Suprapubic skin (tissue), 4 donors: ENCODE data around the gene CAPNS2. TPM values are rescaled to one million over a fixed set of nuclear protein-coding genes. Genes with fewer than 3 reads are reported as not detected.

Experiments used
- DNase-seq, 2 donors: peaks; one replicate each; pipeline ENCODE4 v3.0.0-alpha.2; 2019; ENCODE audit warnings: low spot score in 2 of 2
- H3K27ac ChIP-seq: fragments of 200-600 bp; sonication (generic); one replicate; pipeline ENCODE4 v1.5.1; 2019
- H3K27me3 ChIP-seq: fragments of 200-600 bp; sonication (generic); one replicate; pipeline ENCODE4 v1.5.1; 2019
- H3K36me3 ChIP-seq: fragments of 200-600 bp; sonication (generic); one replicate; pipeline ENCODE4 v1.5.1; 2019
- H3K4me1 ChIP-seq: fragments of 200-600 bp; sonication (generic); one replicate; pipeline ENCODE4 v1.5.1; 2019
- H3K4me3 ChIP-seq: fragments of 200-600 bp; sonication (generic); one replicate; pipeline ENCODE4 v1.5.1; 2019; ENCODE audit warnings: mild to moderate bottlenecking
- H3K9me3 ChIP-seq: fragments of 200-600 bp; sonication (generic); one replicate; pipeline ENCODE4 v1.5.1; 2019
- EP300 ChIP-seq: sonication (generic); formaldehyde crosslinking; IDR thresholded peaks from one replicate; pipeline ENCODE4 v1.6.1; 2017; ENCODE audit warnings: antibody characterized with exemption
- POLR2A ChIP-seq, 2 donors: fragments of 450-650 bp; IDR thresholded peaks; one replicate each; pipeline ENCODE4 v1.6.1; 2017; ENCODE audit warnings: antibody characterized with exemption in 2 of 2, mild to moderate bottlenecking in 2 of 2, moderate library complexity in 2 of 2
- POLR2AphosphoS5 ChIP-seq, 3 donors: sonication (generic); formaldehyde crosslinking; IDR thresholded peaks; one replicate each; pipeline ENCODE4 v1.6.1; 2017; ENCODE audit warnings: antibody characterized with exemption in 3 of 3
- WGBS: methylation state at CpG from one replicate; pipeline ENCODE4 v1.1.5; 2018; 5-methylcytosine and 5-hydroxymethylcytosine counted together
- total RNA-seq, 4 donors: library from RNA; depleted of rRNA; stranded (reverse); fragments of >200 nt; gene quantifications; one replicate each; pipeline ENCODE4 v1.1.0, GENCODE V29; 2016
- TF ChIP-seq, protein P1 (sequence below), 2 donors: fragments of 200-600 bp in 1 of 2; fragments of 450-650 bp in 1 of 2; sonication (generic) in 1 of 2; IDR thresholded peaks; one replicate each; pipeline ENCODE4 v1.5.1; 2016 to 2019; ENCODE audit warnings: antibody characterized with exemption in 2 of 2, mild to moderate bottlenecking in 1 of 2, moderate library complexity in 1 of 2

CAPNS2 gene
- 100 to 1,000 TPM; 101 to 177 (median 170) TPM for total RNA-seq

DNA sequence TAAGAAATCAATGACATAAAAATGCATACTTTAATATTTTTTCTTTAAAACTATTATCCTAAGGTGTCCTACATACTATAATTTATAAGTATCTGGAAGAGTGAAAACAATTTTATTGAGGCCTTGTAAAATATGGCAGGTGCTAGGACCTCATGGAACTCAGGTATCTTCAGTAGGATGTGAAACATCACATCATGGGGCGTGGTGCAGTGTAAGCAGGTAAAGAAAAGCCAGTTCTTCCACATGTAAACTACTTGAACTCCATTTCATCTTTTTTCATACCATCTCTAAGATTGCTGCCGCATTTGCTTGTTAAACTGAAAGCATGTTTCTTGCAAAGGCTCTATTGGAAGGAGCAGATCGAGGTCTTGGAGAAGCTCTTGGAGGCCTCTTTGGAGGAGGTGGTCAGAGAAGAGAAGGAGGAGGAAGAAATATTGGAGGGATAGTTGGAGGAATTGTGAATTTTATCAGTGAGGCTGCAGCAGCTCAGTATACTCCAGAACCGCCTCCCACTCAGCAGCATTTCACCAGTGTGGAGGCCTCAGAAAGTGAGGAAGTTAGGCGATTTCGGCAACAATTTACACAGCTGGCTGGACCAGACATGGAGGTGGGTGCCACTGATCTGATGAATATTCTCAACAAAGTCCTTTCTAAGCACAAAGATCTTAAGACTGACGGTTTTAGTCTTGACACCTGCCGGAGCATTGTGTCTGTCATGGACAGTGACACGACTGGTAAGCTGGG, at the start of gene CAPNS2:
Gene CAPNS2, plus strand, starts transcription at position 253 of the 744 bp plus-strand sequence. Its CDS starts 73 bp downstream, at position 326.
- Histone ChIP-seq H3K4me1 (peaks cover 35% of the 10 kb centered on the region), H3K4me3 (peak within 1 kb of the TSS; percentile 44), H3K27me3 (no peaks in the 10 kb centered on the region), H3K9me3 (no peaks in the 10 kb centered on the region), H3K27ac (peak within 1 kb of the TSS; percentile 91), H3K36me3 (no peaks in the 10 kb centered on the region)
- no peak for DNase-seq
- TF ChIP-seq, protein P1, sequence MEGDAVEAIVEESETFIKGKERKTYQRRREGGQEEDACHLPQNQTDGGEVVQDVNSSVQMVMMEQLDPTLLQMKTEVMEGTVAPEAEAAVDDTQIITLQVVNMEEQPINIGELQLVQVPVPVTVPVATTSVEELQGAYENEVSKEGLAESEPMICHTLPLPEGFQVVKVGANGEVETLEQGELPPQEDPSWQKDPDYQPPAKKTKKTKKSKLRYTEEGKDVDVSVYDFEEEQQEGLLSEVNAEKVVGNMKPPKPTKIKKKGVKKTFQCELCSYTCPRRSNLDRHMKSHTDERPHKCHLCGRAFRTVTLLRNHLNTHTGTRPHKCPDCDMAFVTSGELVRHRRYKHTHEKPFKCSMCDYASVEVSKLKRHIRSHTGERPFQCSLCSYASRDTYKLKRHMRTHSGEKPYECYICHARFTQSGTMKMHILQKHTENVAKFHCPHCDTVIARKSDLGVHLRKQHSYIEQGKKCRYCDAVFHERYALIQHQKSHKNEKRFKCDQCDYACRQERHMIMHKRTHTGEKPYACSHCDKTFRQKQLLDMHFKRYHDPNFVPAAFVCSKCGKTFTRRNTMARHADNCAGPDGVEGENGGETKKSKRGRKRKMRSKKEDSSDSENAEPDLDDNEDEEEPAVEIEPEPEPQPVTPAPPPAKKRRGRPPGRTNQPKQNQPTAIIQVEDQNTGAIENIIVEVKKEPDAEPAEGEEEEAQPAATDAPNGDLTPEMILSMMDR (IDR thresholded peaks at IDR 0.05): no peak
- TF ChIP-seq EP300: no peak
- TF ChIP-seq POLR2A (IDR thresholded peaks at IDR 0.05): no peak
- WGBS: 52% methylated on average over 9 of the region's 9 CpGs

DNA sequence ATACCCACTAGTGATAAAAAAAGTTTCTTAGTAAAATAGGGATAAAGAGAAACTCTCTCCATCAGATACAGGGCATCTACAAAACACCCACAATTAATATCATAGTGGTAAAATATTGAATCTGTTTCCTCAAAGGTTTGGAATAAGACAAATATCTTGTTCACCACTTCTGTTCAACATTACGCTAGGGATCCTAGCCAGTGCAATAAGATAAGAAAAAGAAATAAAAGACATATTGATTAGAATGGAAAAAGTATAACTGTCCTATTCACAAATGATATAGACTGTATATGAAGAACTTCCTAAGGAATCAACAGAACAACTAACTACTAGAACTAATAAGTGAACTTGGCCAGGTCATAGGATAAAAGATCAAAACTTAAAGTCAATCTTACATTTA, 44.7 kb upstream of the CAPNS2 start:
- 40% methylated on average over 1 of the region's 1 CpG for WGBS
- no peak for DNase-seq
- no peaks in the 10 kb centered on the region for H3K4me1 ChIP-seq

DNA sequence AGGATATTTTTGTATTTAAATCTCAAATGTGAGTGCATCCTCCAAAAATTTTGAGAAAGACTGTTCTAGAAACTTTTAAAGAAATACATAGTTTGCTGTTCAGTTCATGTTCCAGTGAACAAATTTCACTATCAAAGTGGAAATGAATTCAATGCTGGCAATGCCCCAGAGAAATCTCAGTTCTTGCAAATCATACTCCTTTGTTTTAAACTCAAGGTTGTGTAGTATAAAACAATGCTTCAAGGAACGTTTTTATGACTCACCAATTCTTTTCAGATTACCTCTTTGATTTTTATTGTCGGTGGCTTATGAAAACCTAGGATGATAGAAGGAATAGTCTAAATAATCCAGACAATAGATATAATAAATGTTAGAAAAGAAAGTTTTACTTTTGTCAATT, 40.0 kb upstream of the CAPNS2 start:
- Histone ChIP-seq H3K4me3 (no peak overlapping the region), H3K9me3 (peaks cover 11% of the 10 kb centered on the region), H3K36me3 (peaks cover 3% of the 10 kb centered on the region), H3K27me3 (no peaks in the 10 kb centered on the region), H3K4me1 (no peaks in the 10 kb centered on the region), H3K27ac (no peak overlapping the region)
- DNase-seq: no peak
- TF ChIP-seq POLR2A (IDR thresholded peaks at IDR 0.05): no peak
- no peak for TF ChIP-seq POLR2AphosphoS5 (IDR thresholded peaks at IDR 0.05)
- TF ChIP-seq, protein P1 (IDR thresholded peaks at IDR 0.05): no peak
- WGBS: 45% methylated on average over 2 of the region's 2 CpGs

More for the DNA sequence above, 44.7 kb upstream of the CAPNS2 start:
- Histone ChIP-seq H3K27ac (no peak overlapping the region), H3K27me3 (no peaks in the 10 kb centered on the region), H3K4me3 (no peak overlapping the region), H3K9me3 (peaks cover 11% of the 10 kb centered on the region), H3K36me3 (no peaks in the 10 kb centered on the region)
- TF ChIP-seq, protein P1 (IDR thresholded peaks at IDR 0.05): no peak
- TF ChIP-seq POLR2AphosphoS5 (IDR thresholded peaks at IDR 0.05) (no peak), POLR2A (IDR thresholded peaks at IDR 0.05) (no peak), EP300 (no peak)

DNA sequence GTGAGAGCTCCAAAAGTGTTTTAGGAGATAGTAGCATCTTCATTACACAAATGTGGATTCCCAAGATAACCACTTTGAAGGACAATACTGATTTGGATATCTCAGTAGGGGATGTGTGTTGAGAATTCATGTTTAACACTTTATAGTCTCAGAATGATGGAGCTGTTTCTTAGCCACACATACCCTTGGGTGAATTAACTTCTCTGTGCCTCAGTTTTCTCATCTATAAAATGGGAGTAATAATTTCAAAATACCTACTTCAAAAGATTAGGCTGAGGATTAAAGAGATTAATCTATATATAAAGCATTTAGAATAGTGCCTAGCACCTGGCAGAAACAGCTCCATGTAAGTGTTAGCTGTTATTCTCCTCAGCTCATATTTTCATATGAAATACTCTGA, 38.6 kb upstream of the CAPNS2 start:
- no peak overlapping the region for H3K4me3 ChIP-seq
- no peaks in the 10 kb centered on the region for H3K27me3 ChIP-seq
- no peak for TF ChIP-seq EP300
- no peak for TF ChIP-seq POLR2A (IDR thresholded peaks at IDR 0.05)
- no peak for TF ChIP-seq POLR2AphosphoS5 (IDR thresholded peaks at IDR 0.05)
- TF ChIP-seq, protein P1 (IDR thresholded peaks at IDR 0.05): no peak
- peaks cover 4% of the 10 kb centered on the region for H3K36me3 ChIP-seq
- H3K27ac ChIP-seq: no peak overlapping the region
- H3K9me3 ChIP-seq: no peaks in the 10 kb centered on the region
- no peaks in the 10 kb centered on the region for H3K4me1 ChIP-seq
- no peak for DNase-seq

DNA sequence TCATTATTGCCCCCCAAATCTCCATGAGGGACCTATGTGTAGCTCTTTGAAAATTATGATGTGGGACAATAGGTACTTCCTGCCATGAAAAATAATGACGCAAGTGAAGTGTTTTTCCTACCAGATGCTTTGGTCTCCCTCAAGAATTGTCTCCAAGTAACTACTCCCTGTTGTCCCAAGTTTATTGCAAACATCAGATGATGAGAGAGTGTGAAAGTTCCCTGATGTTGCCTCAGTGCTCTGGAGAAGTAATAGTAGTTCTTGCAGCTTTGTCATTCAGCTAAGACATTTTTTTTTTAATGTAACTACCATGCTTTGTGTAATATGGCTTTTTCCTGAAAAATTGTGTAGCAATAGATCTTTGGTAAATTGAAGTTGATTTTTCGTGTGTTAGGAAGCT, 37.5 kb upstream of the CAPNS2 start:
- H3K4me1 ChIP-seq: no peaks in the 10 kb centered on the region
- H3K36me3 ChIP-seq: peaks cover 4% of the 10 kb centered on the region
- DNase-seq: no peak
- H3K4me3 ChIP-seq: no peak overlapping the region
- no peaks in the 10 kb centered on the region for H3K9me3 ChIP-seq
- H3K27ac ChIP-seq: no peak overlapping the region
- H3K27me3 ChIP-seq: no peaks in the 10 kb centered on the region
- 71% methylated on average over 2 of the region's 2 CpGs for WGBS
- no peak for TF ChIP-seq POLR2AphosphoS5 (IDR thresholded peaks at IDR 0.05)
- no peak for TF ChIP-seq EP300
- TF ChIP-seq POLR2A (IDR thresholded peaks at IDR 0.05): no peak
- TF ChIP-seq, protein P1 (IDR thresholded peaks at IDR 0.05): no peak
